Upper lobe of left lung (tissue), 4 donors: Measurements from ENCODE around the gene PPRC1.

ENCODE experiments used
- CTCF ChIP-seq, 6 experiments: fragments of 450-650 bp in 4 of 6; fragments of 200-600 bp in 2 of 6; sonication (generic) in 2 of 6; IDR thresholded peaks; one replicate each; pipeline ENCODE4 v1.5.1; 2016 to 2019; ENCODE audit warnings: antibody characterized with exemption in 6 of 6
- POLR2A ChIP-seq, 4 donors: fragments of 450-650 bp; IDR thresholded peaks; one replicate each; pipeline ENCODE4 v1.5.1; 2016 to 2017; ENCODE audit warnings: antibody characterized with exemption in 4 of 4, mild to moderate bottlenecking in 2 of 4

DNA sequence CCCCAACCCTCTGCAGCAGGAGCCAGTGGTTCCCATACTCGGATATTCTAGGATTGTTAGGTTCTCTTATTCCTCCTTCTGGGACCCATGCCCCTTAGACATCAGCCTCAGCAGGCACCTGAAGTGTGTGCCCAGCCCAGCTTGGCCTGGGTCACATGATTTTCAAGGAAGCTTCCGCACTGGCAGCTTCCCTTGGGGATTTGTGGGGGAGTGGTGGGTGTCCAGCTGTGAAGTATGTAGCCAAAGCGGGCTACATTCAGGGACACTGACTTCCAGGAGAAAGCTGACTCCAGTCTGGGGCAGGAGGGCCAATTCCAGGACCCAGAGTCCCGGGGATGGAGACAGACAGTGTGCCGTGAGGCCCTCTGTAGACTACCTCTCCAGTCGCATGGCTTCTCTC is 14.0 kb upstream of the PPRC1 start:
- TF ChIP-seq POLR2A (IDR thresholded peaks at IDR 0.05) (no peak), CTCF (IDR thresholded peaks at IDR 0.05) (no peak)
